Measurements from ENCODE around the gene UBE2R2.

Gene UBE2R2

DNA sequence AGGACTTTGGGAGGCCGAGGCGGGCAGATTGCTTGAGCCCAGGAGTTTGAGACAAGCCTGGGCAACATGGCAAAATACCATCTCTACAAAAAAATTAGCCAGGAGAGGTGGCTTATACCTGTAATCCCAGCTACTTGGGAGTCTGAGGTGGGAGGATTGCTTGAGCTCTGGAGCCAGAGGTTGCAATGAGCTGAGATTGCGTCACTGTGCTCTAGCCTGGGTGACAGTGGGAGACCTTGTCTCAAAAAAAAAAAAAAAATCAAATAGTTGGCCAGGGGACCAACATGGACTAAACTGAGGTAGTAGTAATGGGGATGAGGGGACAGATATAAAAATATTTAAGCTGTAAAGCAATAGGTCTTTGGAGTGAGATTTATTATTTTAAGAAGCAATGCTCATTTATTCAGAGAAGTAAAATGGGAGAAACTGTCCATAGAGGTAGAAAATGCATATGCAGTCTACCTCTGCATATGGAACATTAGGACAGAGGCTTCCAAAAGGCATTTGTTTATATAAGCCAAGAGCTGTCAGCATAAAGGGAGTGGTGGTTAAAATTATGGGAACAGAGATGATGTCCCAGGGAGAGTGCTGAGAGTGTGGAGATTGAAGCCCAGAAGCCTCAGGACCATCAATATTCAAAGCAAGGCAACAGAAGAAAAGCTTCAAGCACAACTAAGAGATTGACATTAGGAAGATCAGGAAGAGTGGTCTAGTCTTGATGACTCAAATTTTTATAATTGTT is 98.1 kb downstream of the UBE2R2 start:
- H3K79me1 ChIP-seq (replicated peaks; ENCODE audit: low read length, poor library complexity, severe bottlenecking): peaks cover 16% of the 10 kb centered on the region
- H3K9me3 ChIP-seq (ENCODE audit: control insufficient read depth, low read length): no peaks in the 10 kb centered on the region
- no peak overlapping the region for H3K23ac ChIP-seq (ENCODE audit: low read length in 2 of 2)
- no peak overlapping the region for H3K9ac ChIP-seq (ENCODE audit: low read length)
- H4K91ac ChIP-seq (ENCODE audit: low read length): no peak overlapping the region
- no peak overlapping the region for H2BK5ac ChIP-seq (ENCODE audit: low read depth, low read length, poor library complexity, severe bottlenecking)
- H3K4me1 ChIP-seq (ENCODE audit: control insufficient read depth, insufficient read depth, low read depth, low read length): no peaks in the 10 kb centered on the region
- H3K27ac ChIP-seq (ENCODE audit: low read length, poor library complexity, severe bottlenecking): no peak overlapping the region
- H2BK12ac ChIP-seq (ENCODE audit: low read length in 2 of 2): no peak overlapping the region
- H3K4me2 ChIP-seq (ENCODE audit: low read length, poor library complexity, severe bottlenecking): no peak overlapping the region
- no peak overlapping the region for H2BK15ac ChIP-seq (ENCODE audit: low read depth, poor library complexity, severe bottlenecking)
- no peak overlapping the region for H3K4me3 ChIP-seq (ENCODE audit: insufficient read depth in 1 of 2, low read depth in 1 of 2, low read length in 2 of 2)
- no peak overlapping the region for H2BK120ac ChIP-seq (ENCODE audit: low read depth, low read length)
- H3K18ac ChIP-seq (ENCODE audit: low read depth in 1 of 2, low read length in 2 of 2): no peak overlapping the region
- no peak overlapping the region for H3K14ac ChIP-seq (ENCODE audit: low read length in 2 of 2)
- H4K8ac ChIP-seq (ENCODE audit: low read length): no peak overlapping the region
- peaks cover 41 to 81% of the 10 kb centered on the region in 2 experiments for H3K36me3 ChIP-seq (ENCODE audit: control insufficient read depth in 1 of 2, insufficient read depth in 2 of 2, low read depth in 1 of 2, low read length in 2 of 2)
- no peaks in the 10 kb centered on the region for H3K27me3 ChIP-seq (ENCODE audit: control insufficient read depth in 1 of 2, insufficient read depth in 1 of 2, low read length in 2 of 2)
- DNase-seq: no peak
- H2AFZ ChIP-seq (ENCODE audit: low read depth, low read length): no peak overlapping the region
- WGBS: 78% methylated on average over 3 of the region's 3 CpGs
- no peak overlapping the region for H3K4ac ChIP-seq (ENCODE audit: low read depth in 1 of 2, low read length in 2 of 2)
- no peak overlapping the region for H2AK5ac ChIP-seq (ENCODE audit: low read length, severe bottlenecking)

- no peaks in the 10 kb centered on the region for H3K27me3 ChIP-seq (ENCODE audit: control insufficient read depth in 1 of 2, insufficient read depth in 1 of 2, low read length in 2 of 2)
- H3K9ac ChIP-seq (ENCODE audit: low read length): no peak overlapping the region
These were observed 100.1 kb downstream of the UBE2R2 start for GRCh38 chr9:33917036-33917435.

DNA sequence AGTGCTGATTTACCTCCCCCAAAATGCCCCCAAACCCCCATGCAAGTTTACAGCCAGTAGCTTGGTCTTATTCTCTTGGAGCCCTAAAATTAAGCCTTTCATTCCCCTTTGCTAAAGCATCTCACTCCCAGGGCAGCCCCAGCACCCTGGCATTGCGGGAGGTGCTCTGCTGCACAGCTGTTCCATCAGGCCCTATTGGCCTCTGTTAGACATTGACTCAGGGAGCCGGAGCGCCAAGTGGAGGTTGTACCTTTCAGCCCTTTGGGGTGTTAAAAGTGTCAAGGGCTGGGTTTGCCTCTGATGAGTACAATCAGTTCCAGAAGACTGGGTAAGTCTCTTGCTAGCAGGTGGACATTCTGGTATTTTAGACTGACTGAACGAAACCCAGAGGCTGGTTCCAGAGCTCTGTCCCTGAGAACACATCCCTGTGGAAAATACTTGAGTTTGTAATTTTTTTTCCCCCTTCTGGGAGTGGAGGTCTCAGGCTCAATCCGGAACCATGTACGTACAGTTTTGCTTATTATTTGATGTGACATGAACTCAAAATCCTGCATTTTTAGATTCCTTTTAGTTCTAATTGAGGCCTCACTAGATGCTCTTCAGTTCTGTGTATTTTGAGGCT is 102.4 kb downstream of the UBE2R2 start:
- Histone ChIP-seq H3K23ac (ENCODE audit: low read length in 2 of 2) (no peak overlapping the region), H3K9ac (ENCODE audit: low read length) (no peak overlapping the region), H3K4me2 (ENCODE audit: low read length, poor library complexity, severe bottlenecking) (no peak overlapping the region), H2BK5ac (ENCODE audit: low read depth, low read length, poor library complexity, severe bottlenecking) (no peak overlapping the region), H2AFZ (ENCODE audit: low read depth, low read length) (no peak overlapping the region), H2BK15ac (ENCODE audit: low read depth, poor library complexity, severe bottlenecking) (no peak overlapping the region), H4K91ac (ENCODE audit: low read length) (no peak overlapping the region), H3K18ac (ENCODE audit: low read depth in 1 of 2, low read length in 2 of 2) (no peak overlapping the region), H3K79me1 (replicated peaks; ENCODE audit: low read length, poor library complexity, severe bottlenecking) (peaks cover 34% of the 10 kb centered on the region), H3K14ac (ENCODE audit: low read length in 2 of 2) (no peak overlapping the region), H3K4me1 (ENCODE audit: control insufficient read depth, insufficient read depth, low read depth, low read length) (peaks cover 5% of the 10 kb centered on the region), H3K27me3 (ENCODE audit: control insufficient read depth in 1 of 2, insufficient read depth in 1 of 2, low read length in 2 of 2) (no peaks in the 10 kb centered on the region), H3K4me3 (ENCODE audit: insufficient read depth in 1 of 2, low read depth in 1 of 2, low read length in 2 of 2) (no peak overlapping the region), H3K4ac (ENCODE audit: low read depth in 1 of 2, low read length in 2 of 2) (no peak overlapping the region), H2AK5ac (ENCODE audit: low read length, severe bottlenecking) (no peak overlapping the region), H2BK120ac (ENCODE audit: low read depth, low read length) (no peak overlapping the region), H3K9me3 (ENCODE audit: control insufficient read depth, low read length) (no peaks in the 10 kb centered on the region), H3K36me3 (ENCODE audit: control insufficient read depth in 1 of 2, insufficient read depth in 2 of 2, low read depth in 1 of 2, low read length in 2 of 2) (peaks cover 67 to 95% of the 10 kb centered on the region in 2 experiments), H3K27ac (ENCODE audit: low read length, poor library complexity, severe bottlenecking) (no peak overlapping the region), H4K8ac (ENCODE audit: low read length) (no peak overlapping the region), H2BK12ac (ENCODE audit: low read length in 2 of 2) (no peak overlapping the region)
- no peak for DNase-seq
- WGBS: 96% methylated on average over 4 of the region's 6 CpGs

More at GRCh38 chr9:33917036-33917435, 100.1 kb downstream of the UBE2R2 start:
- H3K4ac ChIP-seq (ENCODE audit: low read depth in 1 of 2, low read length in 2 of 2): no peak overlapping the region
- no peak overlapping the region for H2AFZ ChIP-seq (ENCODE audit: low read depth, low read length)
- no peaks in the 10 kb centered on the region for H3K9me3 ChIP-seq (ENCODE audit: control insufficient read depth, low read length)
- H2BK15ac ChIP-seq (ENCODE audit: low read depth, poor library complexity, severe bottlenecking): no peak overlapping the region
- no peak overlapping the region for H3K23ac ChIP-seq (ENCODE audit: low read length in 2 of 2)
- peak overlapping the region in 1 of 2 experiments; percentile 3 for H3K14ac ChIP-seq (ENCODE audit: low read length in 2 of 2)
- peaks cover 21% of the 10 kb centered on the region for H3K79me1 ChIP-seq (replicated peaks; ENCODE audit: low read length, poor library complexity, severe bottlenecking)
- no peak overlapping the region for H2BK120ac ChIP-seq (ENCODE audit: low read depth, low read length)
- no peak overlapping the region for H2BK5ac ChIP-seq (ENCODE audit: low read depth, low read length, poor library complexity, severe bottlenecking)
- no peak overlapping the region for H3K27ac ChIP-seq (ENCODE audit: low read length, poor library complexity, severe bottlenecking)
- peak overlapping the region; percentile 41 for H4K8ac ChIP-seq (ENCODE audit: low read length)
- H3K4me3 ChIP-seq (ENCODE audit: insufficient read depth in 1 of 2, low read depth in 1 of 2, low read length in 2 of 2): no peak overlapping the region
- WGBS: 98% methylated on average over 9 of the region's 9 CpGs
- H2AK5ac ChIP-seq (ENCODE audit: low read length, severe bottlenecking): no peak overlapping the region
- H3K4me1 ChIP-seq (ENCODE audit: control insufficient read depth, insufficient read depth, low read depth, low read length): no peaks in the 10 kb centered on the region
- H2BK12ac ChIP-seq (ENCODE audit: low read length in 2 of 2): no peak overlapping the region
- H3K18ac ChIP-seq (ENCODE audit: low read depth in 1 of 2, low read length in 2 of 2): no peak overlapping the region
- H4K91ac ChIP-seq (ENCODE audit: low read length): no peak overlapping the region
- DNase-seq: no peak
- no peak overlapping the region for H3K4me2 ChIP-seq (ENCODE audit: low read length, poor library complexity, severe bottlenecking)
- peaks cover 50 to 94% of the 10 kb centered on the region in 2 experiments for H3K36me3 ChIP-seq (ENCODE audit: control insufficient read depth in 1 of 2, insufficient read depth in 2 of 2, low read depth in 1 of 2, low read length in 2 of 2)

DNA sequence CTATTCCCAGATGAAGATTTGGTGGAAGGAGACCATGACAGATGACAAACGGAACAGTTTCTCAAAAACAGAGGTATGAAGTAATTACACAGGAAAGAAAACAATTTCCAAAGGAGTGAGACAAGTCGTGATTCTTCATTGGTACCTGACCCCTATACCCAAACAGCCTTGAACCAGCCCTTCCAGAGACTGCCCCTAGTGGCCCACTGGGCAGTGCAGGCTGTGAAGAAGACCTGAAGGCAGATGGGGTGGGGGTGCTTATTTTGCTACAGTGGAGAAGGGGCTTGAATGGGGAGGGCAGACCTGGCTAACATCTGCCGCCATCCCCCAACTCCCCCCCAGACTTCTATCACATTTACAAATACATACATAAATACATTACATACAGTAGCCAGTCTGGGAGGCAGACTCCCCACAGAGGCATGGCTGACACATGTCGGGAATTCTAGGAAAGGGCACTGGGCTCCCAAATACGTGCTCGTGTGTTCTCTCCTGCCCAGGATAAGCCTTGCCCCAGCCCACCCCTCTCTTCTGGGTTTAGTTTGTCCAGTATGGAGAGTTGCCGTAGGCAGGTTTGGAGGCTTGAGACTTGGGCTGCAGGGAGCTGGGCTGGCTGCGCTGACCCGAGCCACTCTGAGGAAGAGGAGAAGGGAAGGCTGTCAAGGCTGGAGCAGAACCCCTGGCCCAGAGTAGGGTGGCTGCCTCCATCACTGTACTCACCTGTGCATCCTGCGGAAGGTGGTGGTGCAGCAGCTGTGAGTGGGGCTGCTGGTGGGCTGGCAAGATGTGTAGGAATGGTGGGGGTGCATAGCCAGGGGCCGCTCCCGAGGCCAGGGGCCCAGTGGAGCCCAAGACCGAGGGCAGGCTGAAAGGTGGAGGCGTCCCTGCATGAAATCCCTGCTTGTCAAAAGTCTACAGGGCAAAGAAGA is 105.3 kb downstream of the UBE2R2 start:
- no peak overlapping the region for H3K4ac ChIP-seq (ENCODE audit: low read depth in 1 of 2, low read length in 2 of 2)
- H2AK5ac ChIP-seq (ENCODE audit: low read length, severe bottlenecking): no peak overlapping the region
- no peak overlapping the region for H2BK12ac ChIP-seq (ENCODE audit: low read length in 2 of 2)
- H3K9me3 ChIP-seq (ENCODE audit: control insufficient read depth, low read length): no peaks in the 10 kb centered on the region
- no peak overlapping the region for H2BK5ac ChIP-seq (ENCODE audit: low read depth, low read length, poor library complexity, severe bottlenecking)
- H3K4me3 ChIP-seq (ENCODE audit: insufficient read depth in 1 of 2, low read depth in 1 of 2, low read length in 2 of 2): no peak overlapping the region
- no peak overlapping the region for H4K91ac ChIP-seq (ENCODE audit: low read length)
- WGBS: 99% methylated on average over 9 of the region's 14 CpGs
- H3K9ac ChIP-seq (ENCODE audit: low read length): no peak overlapping the region
- H3K18ac ChIP-seq (ENCODE audit: low read depth in 1 of 2, low read length in 2 of 2): no peak overlapping the region
- no peaks in the 10 kb centered on the region for H3K27me3 ChIP-seq (ENCODE audit: control insufficient read depth in 1 of 2, insufficient read depth in 1 of 2, low read length in 2 of 2)
- no peak overlapping the region for H2AFZ ChIP-seq (ENCODE audit: low read depth, low read length)
- peak; percentile 33 for DNase-seq
- H3K36me3 ChIP-seq (ENCODE audit: control insufficient read depth in 1 of 2, insufficient read depth in 2 of 2, low read depth in 1 of 2, low read length in 2 of 2): peaks cover 76 to 99% of the 10 kb centered on the region in 2 experiments
- H3K79me1 ChIP-seq (replicated peaks; ENCODE audit: low read length, poor library complexity, severe bottlenecking): peaks cover 36% of the 10 kb centered on the region
- H2BK15ac ChIP-seq (ENCODE audit: low read depth, poor library complexity, severe bottlenecking): no peak overlapping the region
- no peak overlapping the region for H3K27ac ChIP-seq (ENCODE audit: low read length, poor library complexity, severe bottlenecking)
- no peak overlapping the region for H3K14ac ChIP-seq (ENCODE audit: low read length in 2 of 2)
- no peak overlapping the region for H2BK120ac ChIP-seq (ENCODE audit: low read depth, low read length)
- no peak overlapping the region for H3K4me2 ChIP-seq (ENCODE audit: low read length, poor library complexity, severe bottlenecking)
- H4K8ac ChIP-seq (ENCODE audit: low read length): no peak overlapping the region
- H3K23ac ChIP-seq (ENCODE audit: low read length in 2 of 2): no peak overlapping the region
- peaks cover 5% of the 10 kb centered on the region for H3K4me1 ChIP-seq (ENCODE audit: control insufficient read depth, insufficient read depth, low read depth, low read length)
